ENCODE data around the gene SMG7. TPM values are rescaled to one million over a fixed set of nuclear protein-coding genes. Genes with fewer than 3 reads are reported as not detected.
A peak's percentile ranks its signal among the peaks of the same experiment; 100 is the strongest.

The SMG7 gene
- total RNA-seq, 1 donor from 2014 or later: 70.2 TPM

- no peaks in the 10 kb centered on the region for H3K36me3 Mint-ChIP-seq (ENCODE audit: low read depth, unreplicated experiment)
These were observed 103.3 kb downstream of the SMG7 start for GRCh38 chr1:183575606-183576005.

GRCh38 chr1:183576537-183576936, 104.2 kb downstream of the SMG7 start:
- H3K36me3 Mint-ChIP-seq (ENCODE audit: low read depth, unreplicated experiment): no peaks in the 10 kb centered on the region
- no peaks in the 10 kb centered on the region for H3K9me3 Mint-ChIP-seq (ENCODE audit: unreplicated experiment)
- H3K4me1 Mint-ChIP-seq (ENCODE audit: unreplicated experiment): peaks cover 5% of the 10 kb centered on the region
- DNase-seq (ENCODE audit: low spot score): no peak
- H3K27me3 Mint-ChIP-seq (ENCODE audit: unreplicated experiment): peaks cover 2% of the 10 kb centered on the region
- TF ChIP-seq CTCF (IDR thresholded peaks at IDR 0.05; ENCODE audit: unreplicated experiment): no peak
- H3K27ac Mint-ChIP-seq (ENCODE audit: unreplicated experiment): no peak overlapping the region
- H3K4me3 Mint-ChIP-seq (ENCODE audit: unreplicated experiment): no peak overlapping the region

More at GRCh38 chr1:183575606-183576005, 103.3 kb downstream of the SMG7 start:
- no peak for DNase-seq (ENCODE audit: low spot score)
- no peak for TF ChIP-seq CTCF (IDR thresholded peaks at IDR 0.05; ENCODE audit: unreplicated experiment)
- H3K27me3 Mint-ChIP-seq (ENCODE audit: unreplicated experiment): peaks cover 5% of the 10 kb centered on the region
- peaks cover 5% of the 10 kb centered on the region for H3K4me1 Mint-ChIP-seq (ENCODE audit: unreplicated experiment)
- H3K4me3 Mint-ChIP-seq (ENCODE audit: unreplicated experiment): no peak overlapping the region
- no peaks in the 10 kb centered on the region for H3K9me3 Mint-ChIP-seq (ENCODE audit: unreplicated experiment)
- no peak overlapping the region for H3K27ac Mint-ChIP-seq (ENCODE audit: unreplicated experiment)

- Mint-ChIP-seq H3K36me3 (ENCODE audit: low read depth, unreplicated experiment) (no peaks in the 10 kb centered on the region), H3K4me3 (ENCODE audit: unreplicated experiment) (no peak overlapping the region)
- DNase-seq (ENCODE audit: low spot score): no peak
These were observed 105.7 kb downstream of the SMG7 start for GRCh38 chr1:183577897-183578465.

GRCh38 chr1:183578856-183579255, 106.6 kb downstream of the SMG7 start:
- H3K27me3 Mint-ChIP-seq (ENCODE audit: unreplicated experiment): peaks cover 2% of the 10 kb centered on the region
- H3K36me3 Mint-ChIP-seq (ENCODE audit: low read depth, unreplicated experiment): no peaks in the 10 kb centered on the region
- DNase-seq (ENCODE audit: low spot score): no peak
- H3K9me3 Mint-ChIP-seq (ENCODE audit: unreplicated experiment): no peaks in the 10 kb centered on the region
- no peak for TF ChIP-seq CTCF (IDR thresholded peaks at IDR 0.05; ENCODE audit: unreplicated experiment)
- peaks cover 17% of the 10 kb centered on the region for H3K4me1 Mint-ChIP-seq (ENCODE audit: unreplicated experiment)
- no peak overlapping the region for H3K27ac Mint-ChIP-seq (ENCODE audit: unreplicated experiment)
- no peak overlapping the region for H3K4me3 Mint-ChIP-seq (ENCODE audit: unreplicated experiment)

More at GRCh38 chr1:183577897-183578465, 105.7 kb downstream of the SMG7 start:
- H3K27ac Mint-ChIP-seq (ENCODE audit: unreplicated experiment): no peak overlapping the region
- H3K27me3 Mint-ChIP-seq (ENCODE audit: unreplicated experiment): peaks cover 2% of the 10 kb centered on the region
- no peak for TF ChIP-seq CTCF (IDR thresholded peaks at IDR 0.05; ENCODE audit: unreplicated experiment)
- H3K4me1 Mint-ChIP-seq (ENCODE audit: unreplicated experiment): peaks cover 15% of the 10 kb centered on the region
- no peaks in the 10 kb centered on the region for H3K9me3 Mint-ChIP-seq (ENCODE audit: unreplicated experiment)

GRCh38 chr1:183580281-183580682, 108.0 kb downstream of the SMG7 start:
- Mint-ChIP-seq H3K27ac (ENCODE audit: unreplicated experiment) (peak overlapping the region; percentile 93), H3K27me3 (ENCODE audit: unreplicated experiment) (no peaks in the 10 kb centered on the region), H3K4me1 (ENCODE audit: unreplicated experiment) (peaks cover 17% of the 10 kb centered on the region), H3K9me3 (ENCODE audit: unreplicated experiment) (no peaks in the 10 kb centered on the region), H3K36me3 (ENCODE audit: low read depth, unreplicated experiment) (no peaks in the 10 kb centered on the region), H3K4me3 (ENCODE audit: unreplicated experiment) (no peak overlapping the region)
- no peak for TF ChIP-seq CTCF (IDR thresholded peaks at IDR 0.05; ENCODE audit: unreplicated experiment)
- DNase-seq (ENCODE audit: low spot score): peak; percentile 59
